ENCODE results near the gene SNX24. TPM values are rescaled to one million over a fixed set of nuclear protein-coding genes. Genes with fewer than 3 reads are reported as not detected.

Gene SNX24
- total RNA-seq, 1 experiment from 2014 or later: 13.9 TPM

GRCh38 chr5:122997294-122997693, 151.9 kb downstream of the SNX24 start:
- H3K56ac ChIP-seq (ENCODE audit: insufficient read length, low read depth, low read length): no peak overlapping the region
- H3K4me2 ChIP-seq (ENCODE audit: insufficient read depth, insufficient read length, low read length): peak overlapping the region; percentile 39
- no peak overlapping the region for H4K91ac ChIP-seq (ENCODE audit: insufficient read length, low read depth, low read length)
- H3K27ac ChIP-seq (ENCODE audit: insufficient read length, low read depth, low read length): no peak overlapping the region
- peaks cover 18 to 29% of the 10 kb centered on the region in 2 experiments for H3K4me1 Mint-ChIP-seq
- H2BK12ac ChIP-seq (ENCODE audit: insufficient read length, low read depth, low read length): no peak overlapping the region
- no peaks in the 10 kb centered on the region for H3K36me3 Mint-ChIP-seq (ENCODE audit: insufficient read depth in 1 of 3, low read depth in 3 of 3)
- H4K5ac ChIP-seq (ENCODE audit: insufficient read length, low read depth, low read length): no peak overlapping the region
- H3K9ac ChIP-seq (ENCODE audit: extremely low read depth, insufficient read length, low read length): no peak overlapping the region
- H2BK120ac ChIP-seq (ENCODE audit: low read depth, low read length, poor library complexity, severe bottlenecking): no peak overlapping the region
- H2AFZ ChIP-seq (ENCODE audit: low read length): no peak overlapping the region
- no peak overlapping the region for H3K14ac ChIP-seq (ENCODE audit: insufficient read depth, low read length)
- H3K27me3 ChIP-seq (ENCODE audit: insufficient read depth, low read length): no peaks in the 10 kb centered on the region
- H3K9me3 Mint-ChIP-seq: no peaks in the 10 kb centered on the region
- no peaks in the 10 kb centered on the region for H3K9me3 ChIP-seq (ENCODE audit: control insufficient read depth, low read depth, low read length)
- no peaks in the 10 kb centered on the region for H4K20me1 ChIP-seq (ENCODE audit: control insufficient read depth, insufficient read depth, insufficient read length)
- H3K23me2 ChIP-seq (ENCODE audit: insufficient read length, low read depth, low read length, poor library complexity, severe bottlenecking): no peaks in the 10 kb centered on the region
- no peak for DNase-seq
- no peak overlapping the region for H2AK5ac ChIP-seq (ENCODE audit: insufficient read length, low read length)
- H3K18ac ChIP-seq (ENCODE audit: insufficient read length, low read depth, low read length): no peak overlapping the region
- no CpG with 5 or more reads among the region's 7 CpGs for WGBS (ENCODE audit: extremely low coverage, insufficient read length, low lambda C conversion rate)
- H3K4ac ChIP-seq (ENCODE audit: low read depth, low read length): no peak overlapping the region
- no peak overlapping the region for H4K8ac ChIP-seq (replicated peaks; ENCODE audit: insufficient read length, low read depth, low read length)
- no peaks in the 10 kb centered on the region for H3K27me3 Mint-ChIP-seq (ENCODE audit: low read depth)
- H2BK5ac ChIP-seq (ENCODE audit: insufficient read length, low read length): no peak overlapping the region
- H3K4me3 Mint-ChIP-seq: peak overlapping the region in 1 of 2 experiments; percentile 45; a peak in 1 of 5 replicates
- H3K23ac ChIP-seq (ENCODE audit: insufficient read length, low read depth, low read length): no peak overlapping the region
- H2BK20ac ChIP-seq (ENCODE audit: low read depth, low read length, poor library complexity, severe bottlenecking): no peak overlapping the region
- peaks cover 8% of the 10 kb centered on the region; the same call in 1 of the 2 replicates for H3K4me1 ChIP-seq (ENCODE audit: insufficient read depth, low read length)
- no peaks in the 10 kb centered on the region for H3K79me1 ChIP-seq (ENCODE audit: insufficient read depth, low read depth, low read length, poor library complexity, severe bottlenecking)
- no peaks in the 10 kb centered on the region for H3K79me2 ChIP-seq (ENCODE audit: insufficient read depth, low read length)
- TF ChIP-seq CTCF (conservative IDR thresholded peaks at IDR 0.05): no peak
- peak overlapping the region in 2 of 3 experiments; percentile 73 to 76; a peak in 6 of 7 replicates for H3K27ac Mint-ChIP-seq
- H2BK15ac ChIP-seq (ENCODE audit: low read depth, low read length): no peak overlapping the region
- no peak overlapping the region for H3T11ph ChIP-seq (ENCODE audit: low read length)
